HEK293T (cell line): Measurements from ENCODE around the gene PPP6R3.
"Not testable (repeated sequence)": the region's sequence is repeated elsewhere in the genome, so short reads cannot be mapped to it uniquely, and the experiment has no call there.

Source experiments
- FOXA1 ChIP-seq: fragments of 450-650 bp; IDR thresholded peaks from 2 replicates; pipeline ENCODE4 v1.6.1; 2016; ENCODE audit warnings: mild to moderate bottlenecking
- NFRKB ChIP-seq: fragments of 450-650 bp; IDR thresholded peaks from 2 replicates; pipeline ENCODE4 v1.6.1; 2016; ENCODE audit warnings: mild to moderate bottlenecking, moderate library complexity
- SP1 ChIP-seq: fragments of 450-650 bp; IDR thresholded peaks from 2 replicates; pipeline ENCODE4 v1.6.1; 2017

DNA sequence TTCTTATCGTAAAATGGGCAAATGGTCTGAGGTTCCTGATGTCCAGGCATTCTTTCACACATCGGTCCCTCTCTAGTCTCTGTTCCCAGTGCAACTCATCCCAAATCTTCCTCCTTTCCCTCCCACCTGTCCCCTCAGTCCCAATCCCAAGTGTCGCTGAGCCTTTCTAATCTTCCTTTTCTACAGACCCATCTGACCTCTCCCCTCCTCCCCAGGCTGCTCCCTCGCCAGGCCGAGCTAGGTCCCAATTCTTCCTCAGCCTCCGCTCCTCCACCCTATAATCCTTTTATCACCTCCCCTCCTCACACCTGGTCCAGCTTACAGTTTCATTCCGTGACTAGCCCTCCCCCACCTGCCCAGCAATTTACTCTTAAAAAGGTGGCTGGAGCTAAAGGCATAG, 174.6 kb downstream of the PPP6R3 start:
- not testable (repeated sequence) for TF ChIP-seq SP1, FOXA1, NFRKB
